HCT116 (cell line): Measurements from ENCODE around the gene OR52E4.

Experiments used
- ATF3 ChIP-seq: IDR thresholded peaks from 2 replicates; pipeline ENCODE4 v1.6.1; 2012
- CEBPB ChIP-seq: IDR thresholded peaks from 2 replicates; pipeline ENCODE4 v1.6.1; 2012; ENCODE audit warnings: low read depth
- CTCF ChIP-seq, 3 experiments: fragments of 200-600 bp in 1 of 3; sonication (generic) in 1 of 3; IDR thresholded peaks in 2 of 3; conservative IDR thresholded peaks in 1 of 3; 2 replicates each; pipeline ENCODE4 v1.5.1; 2012 to 2017; ENCODE audit warnings: low read depth in 2 of 3, low read length in 2 of 3, antibody characterized with exemption in 1 of 3, borderline replicate concordance in 1 of 3, control low read depth in 1 of 3, mild to moderate bottlenecking in 1 of 3, mixed read lengths in 1 of 3, mixed run types in 1 of 3, moderate library complexity in 1 of 3; ENCODE audit not compliant: insufficient read depth in 1 of 3
- ELF1 ChIP-seq: IDR thresholded peaks from 2 replicates; pipeline ENCODE4 v1.6.1; 2012; ENCODE audit warnings: low read depth, borderline replicate concordance
- EZH2 ChIP-seq: fragments of 200-600 bp; sonication (generic); IDR thresholded peaks from 2 replicates; pipeline ENCODE4 v1.6.1; 2017; ENCODE audit warnings: antibody characterized with exemption, mixed run types
- POLR2A ChIP-seq: IDR thresholded peaks from 2 replicates; pipeline ENCODE4 v1.7.0; 2011; ENCODE audit warnings: borderline replicate concordance; ENCODE audit not compliant: insufficient read depth, insufficient read length; ENCODE audit errors: extremely low read depth
- POLR2AphosphoS5 ChIP-seq: IDR thresholded peaks from 2 replicates; pipeline ENCODE4 v1.6.1; 2011; ENCODE audit warnings: mild to moderate bottlenecking, low read depth, low read length, moderate library complexity
- RAD21 ChIP-seq: IDR thresholded peaks from 2 replicates; pipeline ENCODE4 v1.6.1; 2012; ENCODE audit warnings: low read depth, mild to moderate bottlenecking
- REST ChIP-seq: IDR thresholded peaks from 2 replicates; pipeline ENCODE4 v1.6.1; 2012; ENCODE audit warnings: low read depth
- SIN3A ChIP-seq: IDR thresholded peaks from 2 replicates; pipeline ENCODE4 v1.6.1; 2012; ENCODE audit warnings: low read depth

- TF ChIP-seq CTCF (IDR thresholded peaks at IDR 0.05 in 2 of 3, conservative IDR thresholded peaks at IDR 0.05 in 1 of 3; ENCODE audit: borderline replicate concordance in 1 of 3, insufficient read depth in 1 of 3, low read depth in 2 of 3, low read length in 2 of 3) (no peak), REST (no peak), EZH2 (no peak), POLR2A (no peak), ATF3 (no peak), CEBPB (no peak), ELF1 (no peak), SIN3A (no peak), POLR2AphosphoS5 (no peak), RAD21 (no peak)
These were observed 43.0 kb downstream of the OR52E4 start for GRCh38 chr11:5923427-5923776.
